Colonic mucosa (tissue), 4 donors: Measurements from ENCODE around the gene KIAA1217. TPM values are rescaled to one million over a fixed set of nuclear protein-coding genes. Genes with fewer than 3 reads are reported as not detected.

Source experiments
- DNase-seq: peaks from one replicate; pipeline ENCODE4 v3.0.0-alpha.2; 2020
- H3K27ac ChIP-seq: fragments of 200-600 bp; one replicate; pipeline ENCODE4 v1.8.0; 2021
- H3K27me3 ChIP-seq: fragments of 200-600 bp; one replicate; pipeline ENCODE4 v1.8.0; 2021
- H3K36me3 ChIP-seq: fragments of 200-600 bp; one replicate; pipeline ENCODE4 v1.8.0; 2021
- H3K4me1 ChIP-seq: fragments of 200-600 bp; one replicate; pipeline ENCODE4 v1.8.0; 2021; ENCODE audit warnings: mild to moderate bottlenecking
- H3K4me3 ChIP-seq: fragments of 200-600 bp; one replicate; pipeline ENCODE4 v1.8.0; 2021
- H3K9ac ChIP-seq, 2 donors: one replicate each; pipeline ENCODE4 v1.7.0; 2013; ENCODE audit warnings: control low read depth in 2 of 2, low read depth in 2 of 2, low read length in 2 of 2
- H3K9me3 ChIP-seq: fragments of 200-600 bp; one replicate; pipeline ENCODE4 v1.8.0; 2021
- CTCF ChIP-seq: fragments of 200-600 bp; IDR thresholded peaks from one replicate; pipeline ENCODE4 v1.8.0; 2022; ENCODE audit warnings: antibody characterized with exemption, mild to moderate bottlenecking
- intact Hi-C: fragments of 100-400 bp; cut with DNase I; formaldehyde crosslinking; loops from one replicate; pipeline ENCODE4 v1.14.1; 2022
- total RNA-seq, 2 donors: library from RNA; stranded (reverse); fragmentation: NEBNext Ultra II Directional in 1 of 2; extraction: Animal tissue kit (Norgen Biotek cat#: 25700) in 1 of 2; gene quantifications; one replicate each; pipeline ENCODE4 v1.2.1, GENCODE V29; 2021
- donor health status: healthy.
- donor health status: DM: no; HTN: no; CAD: no.
- donor health status: DM: no; HTN: no; CAD: no.

The KIAA1217 gene
- total RNA-seq, 2 donors from 2014 or later = 34.2 to 61.2 TPM

- DNase-seq = no peak
- Histone ChIP-seq H3K4me1 (peaks cover 4% of the 10 kb centered on the region), H3K27ac (peak overlapping the region; percentile 8), H3K4me3 (no peak overlapping the region), H3K36me3 (no peaks in the 10 kb centered on the region), H3K9ac (no peak overlapping the region), H3K9me3 (no peaks in the 10 kb centered on the region), H3K27me3 (no peaks in the 10 kb centered on the region)
- intact Hi-C loops = no loop called here
- TF ChIP-seq CTCF = no peak
These were observed 239.5 kb downstream of the KIAA1217 start for GRCh38 chr10:24448351-24448999.

- H3K4me3 ChIP-seq = no peak overlapping the region
- TF ChIP-seq CTCF = no peak
- peak overlapping the region in 1 of 2 donors; percentile 75 for H3K9ac ChIP-seq
- H3K4me1 ChIP-seq = peaks cover 4% of the 10 kb centered on the region
- H3K27ac ChIP-seq = peak overlapping the region; percentile 8
- no peak for DNase-seq
- no peaks in the 10 kb centered on the region for H3K9me3 ChIP-seq
- H3K36me3 ChIP-seq = no peaks in the 10 kb centered on the region
- intact Hi-C loops = no loop called here
- H3K27me3 ChIP-seq = no peaks in the 10 kb centered on the region
These were observed 240.4 kb downstream of the KIAA1217 start for GRCh38 chr10:24449321-24449740.

- H3K27ac ChIP-seq = no peak overlapping the region
- no peak for DNase-seq
- H3K4me1 ChIP-seq = peaks cover 4% of the 10 kb centered on the region
- no peaks in the 10 kb centered on the region for H3K9me3 ChIP-seq
- no peaks in the 10 kb centered on the region for H3K36me3 ChIP-seq
- peak overlapping the region in 1 of 2 donors; percentile 75 for H3K9ac ChIP-seq
- intact Hi-C loops = no loop called here
- no peak for TF ChIP-seq CTCF
- H3K27me3 ChIP-seq = no peaks in the 10 kb centered on the region
- H3K4me3 ChIP-seq = no peak overlapping the region
These were observed 240.9 kb downstream of the KIAA1217 start for GRCh38 chr10:24449769-24450310.

- DNase-seq = no peak
- TF ChIP-seq CTCF = no peak
- Histone ChIP-seq H3K4me3 (no peak overlapping the region), H3K27ac (no peak overlapping the region), H3K27me3 (no peaks in the 10 kb centered on the region), H3K9ac (no peak overlapping the region), H3K9me3 (no peaks in the 10 kb centered on the region), H3K4me1 (peaks cover 4% of the 10 kb centered on the region), H3K36me3 (no peaks in the 10 kb centered on the region)
- intact Hi-C loops = no loop called here
These were observed 242.4 kb downstream of the KIAA1217 start for GRCh38 chr10:24451325-24451820.

GRCh38 chr10:24452030-24452429, 243.1 kb downstream of the KIAA1217 start:
- DNase-seq = no peak
- Histone ChIP-seq H3K36me3 (no peaks in the 10 kb centered on the region), H3K9ac (no peak overlapping the region), H3K27me3 (no peaks in the 10 kb centered on the region), H3K9me3 (no peaks in the 10 kb centered on the region), H3K4me1 (peaks cover 4% of the 10 kb centered on the region), H3K27ac (no peak overlapping the region), H3K4me3 (no peak overlapping the region)
- TF ChIP-seq CTCF = no peak
- intact Hi-C loops = no loop called here
